Activated CD4-positive, alpha-beta T cell treated with anti-CD3 and anti-CD28 coated beads, Interleukin-2, Interleukin-6, amounts not matched to agents 100 ng/mL and 50 ng/mL, durations not matched to agents 16 hours and 8 hours (primary cell): ENCODE data around the gene MYH14.
"Not testable (repeated sequence)": the region's sequence is repeated elsewhere in the genome, so short reads cannot be mapped to it uniquely, and the experiment has no call there.

Experiments
- DNase-seq: peaks from one replicate; pipeline ENCODE4 v3.0.0-alpha.2; 2020

MYH14 gene

DNA sequence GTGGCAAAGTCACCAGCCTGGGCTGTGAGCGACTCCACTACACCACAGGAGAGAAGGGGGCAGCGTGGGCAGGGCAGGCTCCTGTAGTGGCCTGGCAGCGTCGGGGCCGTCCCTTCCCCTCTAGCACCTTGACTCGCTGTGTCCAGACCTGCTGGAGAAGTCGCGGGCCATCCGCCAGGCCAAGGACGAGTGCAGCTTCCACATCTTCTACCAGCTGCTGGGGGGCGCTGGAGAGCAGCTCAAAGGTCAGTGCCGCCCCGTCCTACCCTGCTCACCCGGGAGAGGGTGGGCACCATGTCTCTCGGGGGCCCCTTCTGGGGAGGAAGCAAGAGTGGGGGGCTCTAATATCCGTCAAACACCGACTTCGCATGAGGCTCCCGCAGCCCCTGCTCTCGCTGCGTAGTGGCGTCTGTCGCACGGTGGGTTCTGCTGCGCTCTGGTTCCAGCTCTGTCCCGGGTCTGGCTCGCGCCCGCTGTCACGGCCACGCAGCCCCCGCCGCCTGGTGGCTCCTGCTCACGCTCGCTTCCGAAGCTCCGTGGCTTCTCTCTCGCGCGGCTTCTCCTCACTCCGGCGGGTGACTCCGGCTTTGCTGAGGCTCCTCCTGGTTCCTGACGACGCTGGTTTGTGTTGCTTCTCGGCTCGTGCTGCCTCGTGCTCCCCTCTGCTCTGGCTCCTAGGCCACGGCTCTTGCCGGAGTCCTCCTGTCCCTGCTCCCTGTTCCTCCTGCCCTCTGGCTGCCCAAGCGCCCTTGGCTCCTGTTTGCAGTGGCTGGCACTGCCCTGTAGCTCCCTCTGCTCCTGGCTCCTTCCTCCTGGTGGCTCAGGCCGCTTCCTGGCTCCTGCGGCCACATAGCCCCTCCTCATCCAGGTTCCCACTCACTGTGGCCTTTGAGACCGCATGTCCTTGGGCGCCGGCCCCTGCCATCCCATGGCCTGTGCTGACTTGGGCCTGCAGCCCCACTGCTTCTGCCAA lies 27.2 kb downstream of the MYH14 start:
- DNase-seq, result no peak

GRCh38 chr19:50231417-50231816 lies 28.0 kb downstream of the MYH14 start:
- not testable (repeated sequence) for DNase-seq

DNA sequence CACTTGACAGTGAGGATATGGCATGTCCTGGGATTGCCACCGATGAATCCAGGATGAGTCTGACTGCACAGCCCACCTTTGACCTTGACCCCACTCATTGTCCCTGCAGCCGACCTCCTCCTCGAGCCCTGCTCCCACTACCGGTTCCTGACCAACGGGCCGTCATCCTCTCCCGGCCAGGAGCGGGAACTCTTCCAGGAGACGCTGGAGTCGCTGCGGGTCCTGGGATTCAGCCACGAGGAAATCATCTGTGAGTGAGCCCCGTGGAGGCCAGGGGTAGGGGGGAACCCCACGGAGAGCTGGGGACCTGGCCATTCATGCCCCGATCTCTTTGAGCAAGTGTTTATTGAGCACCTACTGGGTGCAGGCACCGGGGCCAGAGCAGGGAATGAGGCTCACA lies 28.4 kb downstream of the MYH14 start:
- no peak for DNase-seq

DNA sequence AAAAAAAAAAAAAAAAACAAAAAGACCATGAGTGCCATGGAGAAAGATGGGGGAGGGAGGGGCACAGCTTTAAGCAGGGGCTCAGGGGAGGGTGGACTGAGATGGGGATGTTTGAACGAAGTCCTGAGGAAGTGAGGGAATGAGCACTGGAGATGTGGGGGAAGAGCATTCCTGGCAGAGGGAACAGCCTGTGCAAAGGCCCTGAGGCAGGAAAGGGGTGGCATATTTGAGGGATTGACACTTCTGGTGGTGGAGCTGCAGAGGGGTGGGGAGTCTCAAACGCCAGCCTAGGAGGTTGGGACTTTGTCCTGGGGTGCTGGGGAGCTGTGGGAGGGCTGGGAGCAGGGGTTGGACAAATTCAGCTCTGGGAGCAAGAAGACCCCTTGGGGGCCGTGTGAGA lies 29.2 kb downstream of the MYH14 start:
- no peak for DNase-seq

- DNase-seq, result no peak
Measured at GRCh38 chr19:50233308-50233910, 30.0 kb downstream of the MYH14 start.

DNA sequence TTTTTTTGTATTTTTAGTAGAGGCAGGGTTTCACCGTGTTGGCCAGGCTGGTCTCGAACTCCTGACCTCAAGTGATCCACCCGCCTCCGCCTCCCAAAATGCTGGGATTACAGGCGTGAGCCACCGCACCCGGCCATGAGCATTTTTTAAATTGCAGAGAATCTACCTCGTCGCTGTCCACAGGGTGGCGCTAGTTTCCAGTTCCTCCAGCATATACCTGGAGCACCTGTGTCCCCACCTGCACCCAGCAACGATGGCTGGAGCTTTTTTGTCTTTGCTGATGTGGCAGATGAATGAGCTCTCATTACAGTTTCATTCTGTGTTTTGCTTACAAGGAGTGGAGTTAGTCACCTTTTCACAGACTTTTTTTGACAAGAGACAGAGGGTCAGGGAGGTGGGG lies 34.1 kb downstream of the MYH14 start:
- not testable (repeated sequence) for DNase-seq

- DNase-seq, result no peak
Measured at GRCh38 chr19:50238043-50238442, 34.6 kb downstream of the MYH14 start.

GRCh38 chr19:50239921-50240590 lies 36.6 kb downstream of the MYH14 start:
- DNase-seq, result no peak

DNA sequence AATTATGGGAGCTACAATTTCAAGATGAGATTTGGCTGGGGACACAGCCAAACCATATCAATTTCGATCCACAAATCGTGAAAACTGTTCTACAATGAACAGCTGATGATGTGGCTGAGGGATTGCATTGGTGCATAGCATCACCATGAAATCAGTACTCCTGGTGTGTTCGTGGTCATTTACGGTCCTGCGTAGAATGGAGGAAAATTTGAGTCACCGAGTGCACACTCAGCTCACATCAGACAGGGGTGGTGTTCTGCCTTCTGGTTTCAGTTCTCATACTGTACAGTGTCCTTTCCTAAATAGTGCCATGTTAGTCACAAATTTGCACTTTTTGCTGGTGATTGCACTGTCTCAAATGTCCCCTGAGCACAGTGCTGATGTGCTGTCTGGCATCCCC lies 39.2 kb downstream of the MYH14 start:
- DNase-seq, result no peak

DNA sequence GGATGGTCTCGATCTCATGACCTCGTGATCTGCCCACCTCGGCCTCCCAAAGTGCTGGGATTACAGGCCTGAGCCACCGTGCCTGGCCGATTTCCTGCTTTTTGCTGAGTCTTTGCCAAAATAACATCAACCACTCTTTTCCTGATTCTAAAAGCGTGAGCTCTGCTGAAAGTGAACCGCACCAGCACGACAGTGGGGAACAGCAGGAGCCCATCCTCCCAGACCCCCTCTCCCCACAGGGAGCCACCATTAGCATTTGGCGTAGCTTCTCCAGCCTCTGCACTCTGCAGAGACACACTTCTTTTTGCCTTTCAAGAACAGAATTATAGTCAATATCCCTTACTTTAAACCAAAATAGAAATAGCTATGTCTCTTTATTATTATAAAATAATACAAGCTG lies 41.3 kb downstream of the MYH14 start:
- no peak for DNase-seq

DNA sequence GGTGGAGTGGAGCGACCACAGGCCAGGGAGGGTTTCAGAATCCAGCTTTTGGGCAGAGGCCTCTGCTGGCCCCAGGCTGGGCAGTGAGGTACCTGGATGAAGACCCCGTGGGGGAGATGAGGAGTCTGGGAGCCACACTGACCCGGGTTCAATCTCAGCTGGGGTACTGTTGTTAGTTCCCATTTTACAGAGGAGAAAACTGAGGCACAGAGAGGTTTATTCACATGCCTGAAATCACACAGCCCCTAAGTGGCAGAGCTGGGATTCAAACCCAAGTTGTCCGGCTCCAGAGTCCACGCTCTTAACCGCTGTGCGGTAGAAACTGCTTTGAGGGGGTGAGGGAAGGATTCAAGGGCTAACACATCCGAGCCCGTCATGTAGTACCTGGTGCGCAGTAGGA lies 45.0 kb downstream of the MYH14 start:
- no peak for DNase-seq

GRCh38 chr19:50248826-50249225 lies 45.4 kb downstream of the MYH14 start:
- no peak for DNase-seq

DNA sequence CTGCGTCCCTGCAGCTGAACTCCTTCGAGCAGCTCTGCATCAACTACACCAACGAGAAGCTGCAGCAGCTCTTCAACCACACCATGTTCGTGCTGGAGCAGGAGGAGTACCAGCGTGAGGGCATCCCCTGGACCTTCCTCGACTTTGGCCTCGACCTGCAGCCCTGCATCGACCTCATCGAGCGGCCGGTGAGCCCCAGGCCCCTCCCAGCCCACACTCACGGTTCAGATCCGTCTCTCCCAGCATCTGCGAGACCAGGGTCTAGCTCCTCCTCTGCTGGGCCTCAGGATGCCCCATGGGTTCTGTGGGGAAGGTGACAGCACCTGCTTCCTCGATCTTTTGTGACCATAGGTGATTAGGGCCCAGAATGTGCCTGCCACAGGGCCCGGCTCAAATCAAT lies 46.2 kb downstream of the MYH14 start:
- no peak for DNase-seq

DNA sequence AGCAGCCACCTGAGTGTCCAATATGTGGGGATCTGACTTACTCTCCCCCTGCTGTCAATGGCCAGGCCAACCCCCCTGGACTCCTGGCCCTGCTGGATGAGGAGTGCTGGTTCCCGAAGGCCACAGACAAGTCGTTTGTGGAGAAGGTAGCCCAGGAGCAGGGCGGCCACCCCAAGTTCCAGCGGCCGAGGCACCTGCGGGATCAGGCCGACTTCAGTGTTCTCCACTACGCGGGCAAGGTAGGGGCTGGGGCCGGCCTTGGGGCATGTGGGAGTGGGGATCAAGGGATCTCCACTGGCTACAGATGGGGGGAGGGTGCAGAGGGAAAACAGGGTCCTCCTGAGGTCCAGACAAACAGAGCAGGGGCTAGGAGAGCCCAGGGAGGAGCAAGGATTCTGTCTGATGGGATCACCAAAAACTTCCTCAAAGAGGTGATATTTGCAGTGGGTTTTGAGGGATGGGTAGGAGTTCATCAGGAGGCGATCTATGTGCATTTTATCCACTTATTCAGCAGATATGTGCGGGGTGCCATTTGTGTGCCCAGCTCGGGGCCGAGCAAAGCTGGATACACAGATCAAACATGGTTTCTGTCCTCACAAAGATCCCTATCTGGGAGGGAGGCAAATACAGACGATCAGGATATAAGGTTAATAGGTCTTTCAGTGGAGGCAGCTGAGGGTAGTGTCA lies 47.2 kb downstream of the MYH14 start:
- no peak for DNase-seq

DNA sequence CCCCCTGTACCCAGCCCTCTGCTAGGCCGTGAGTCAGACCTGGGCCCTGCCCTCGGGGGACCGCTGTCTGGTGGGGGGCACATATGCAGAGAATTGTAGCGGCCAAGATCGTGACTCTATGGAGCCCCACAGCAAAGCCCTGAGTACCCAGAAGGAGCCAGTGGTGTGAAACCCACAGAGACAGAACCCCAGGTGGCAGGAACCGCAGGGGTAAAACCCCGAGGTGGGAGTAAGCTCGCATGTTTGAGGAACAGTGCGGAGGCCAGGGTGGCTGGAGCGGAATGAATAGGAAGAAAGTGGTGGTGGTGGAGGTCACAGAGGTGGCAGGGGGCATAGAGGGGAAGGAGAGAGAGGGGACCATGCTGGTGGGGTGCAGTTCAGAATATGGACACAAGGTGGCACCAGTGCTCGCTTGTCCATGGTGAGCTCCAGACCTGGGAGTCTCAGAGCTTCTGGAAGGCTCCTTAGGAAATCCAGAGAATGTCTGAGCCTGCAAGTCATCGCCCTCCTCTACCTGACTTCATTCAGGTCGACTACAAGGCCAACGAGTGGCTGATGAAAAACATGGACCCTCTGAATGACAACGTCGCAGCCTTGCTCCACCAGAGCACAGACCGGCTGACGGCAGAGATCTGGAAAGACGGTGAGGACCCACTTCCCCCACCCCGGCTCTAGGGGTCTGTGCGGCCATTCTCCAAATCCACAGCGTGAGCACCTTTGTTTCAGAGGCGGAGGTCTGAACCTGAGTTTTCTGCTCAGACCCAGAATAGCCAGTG lies 48.9 kb downstream of the MYH14 start:
- peak; percentile 30 for DNase-seq

DNA sequence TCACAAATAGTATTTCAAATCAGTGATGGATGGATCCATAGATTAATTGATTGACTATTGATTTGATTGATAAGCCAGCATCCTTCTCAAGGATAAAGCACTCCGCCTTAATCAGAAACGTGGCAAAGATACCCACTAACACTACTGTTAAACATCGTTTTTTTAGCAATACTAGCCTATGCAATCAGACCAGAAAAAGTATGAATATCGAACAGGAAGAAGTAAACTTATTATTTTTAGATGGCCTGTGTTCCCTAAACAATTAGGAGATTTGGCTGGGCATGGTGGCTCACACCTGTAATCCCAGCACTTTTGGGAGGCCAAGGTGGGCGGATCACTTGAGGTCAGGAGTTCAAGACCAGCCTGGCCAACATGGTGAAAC lies 49.5 kb downstream of the MYH14 start:
- DNase-seq, result no peak

DNA sequence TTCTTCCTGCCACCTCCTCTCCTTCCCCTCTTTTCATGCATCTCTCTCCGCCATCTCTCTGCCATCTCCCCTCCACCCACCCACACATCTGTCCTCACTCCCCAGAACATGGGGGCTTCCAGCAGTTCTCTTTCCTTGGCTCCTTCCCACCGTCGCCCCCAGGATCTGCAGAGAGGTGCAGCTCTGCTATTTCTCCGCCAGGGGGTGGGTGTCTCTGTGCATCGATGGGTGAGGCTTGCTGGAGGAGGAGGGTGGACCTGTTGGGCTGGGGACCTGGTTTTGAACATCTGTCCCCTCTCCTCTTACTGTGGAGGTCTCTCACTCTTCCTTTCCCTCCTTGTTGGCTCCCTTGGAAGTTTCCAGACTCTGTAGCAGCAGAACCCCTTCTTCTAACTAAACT lies 51.7 kb downstream of the MYH14 start:
- no peak for DNase-seq

GRCh38 chr19:50257141-50257540 lies 53.7 kb downstream of the MYH14 start:
- no peak for DNase-seq

GRCh38 chr19:50258918-50259372 lies 55.5 kb downstream of the MYH14 start:
- peak; percentile 20 for DNase-seq

GRCh38 chr19:50261446-50261970 lies 58.1 kb downstream of the MYH14 start:
- DNase-seq, result no peak

GRCh38 chr19:50263176-50263575 lies 59.8 kb downstream of the MYH14 start:
- DNase-seq, result no peak
